HCT116 (cell line): ENCODE results near the gene CDH4.

Experiments used
- ELF1 ChIP-seq: IDR thresholded peaks from 2 replicates; pipeline ENCODE4 v1.6.1; 2012; ENCODE audit warnings: low read depth, borderline replicate concordance
- EZH2 ChIP-seq: fragments of 200-600 bp; sonication (generic); IDR thresholded peaks from 2 replicates; pipeline ENCODE4 v1.6.1; 2017; ENCODE audit warnings: antibody characterized with exemption, mixed run types
- JUND ChIP-seq: IDR thresholded peaks from 2 replicates; pipeline ENCODE4 v1.6.1; 2012
- POLR2A ChIP-seq: IDR thresholded peaks from 2 replicates; pipeline ENCODE4 v1.7.0; 2011; ENCODE audit warnings: borderline replicate concordance; ENCODE audit not compliant: insufficient read depth, insufficient read length; ENCODE audit errors: extremely low read depth
- POLR2AphosphoS5 ChIP-seq: IDR thresholded peaks from 2 replicates; pipeline ENCODE4 v1.6.1; 2011; ENCODE audit warnings: mild to moderate bottlenecking, low read depth, low read length, moderate library complexity
- RAD21 ChIP-seq: IDR thresholded peaks from 2 replicates; pipeline ENCODE4 v1.6.1; 2012; ENCODE audit warnings: low read depth, mild to moderate bottlenecking
- SP1 ChIP-seq: IDR thresholded peaks from 2 replicates; pipeline ENCODE4 v1.6.1; 2012; ENCODE audit warnings: low read depth
- YY1 ChIP-seq: IDR thresholded peaks from 2 replicates; pipeline ENCODE4 v1.6.1; 2011; ENCODE audit warnings: low read length, low read depth, moderate library complexity, mild to moderate bottlenecking; ENCODE audit not compliant: insufficient replicate concordance; ENCODE audit errors: extremely low read depth
- ZNF274 ChIP-seq: fragments of 200-500 bp; sonication (Bioruptor generic); IDR thresholded peaks from 2 replicates; pipeline ENCODE4 v1.6.1; 2014; ENCODE audit warnings: mild to moderate bottlenecking, low read depth, low read length, inconsistent platforms
- TF ChIP-seq, protein P1 (sequence below), 3 experiments: fragments of 200-600 bp in 1 of 3; sonication (generic) in 1 of 3; IDR thresholded peaks in 2 of 3; conservative IDR thresholded peaks in 1 of 3; 2 replicates each; pipeline ENCODE4 v1.5.1; 2012 to 2017; ENCODE audit warnings: low read depth in 2 of 3, low read length in 2 of 3, antibody characterized with exemption in 1 of 3, borderline replicate concordance in 1 of 3, control low read depth in 1 of 3, mild to moderate bottlenecking in 1 of 3, mixed read lengths in 1 of 3, mixed run types in 1 of 3, moderate library complexity in 1 of 3; ENCODE audit not compliant: insufficient read depth in 1 of 3
- TF ChIP-seq, protein P2 (sequence below): IDR thresholded peaks from 2 replicates; pipeline ENCODE4 v1.6.1; 2012
- TF ChIP-seq, protein P3 (sequence below): IDR thresholded peaks from 2 replicates; pipeline ENCODE4 v1.6.1; 2012; ENCODE audit warnings: low read depth

DNA sequence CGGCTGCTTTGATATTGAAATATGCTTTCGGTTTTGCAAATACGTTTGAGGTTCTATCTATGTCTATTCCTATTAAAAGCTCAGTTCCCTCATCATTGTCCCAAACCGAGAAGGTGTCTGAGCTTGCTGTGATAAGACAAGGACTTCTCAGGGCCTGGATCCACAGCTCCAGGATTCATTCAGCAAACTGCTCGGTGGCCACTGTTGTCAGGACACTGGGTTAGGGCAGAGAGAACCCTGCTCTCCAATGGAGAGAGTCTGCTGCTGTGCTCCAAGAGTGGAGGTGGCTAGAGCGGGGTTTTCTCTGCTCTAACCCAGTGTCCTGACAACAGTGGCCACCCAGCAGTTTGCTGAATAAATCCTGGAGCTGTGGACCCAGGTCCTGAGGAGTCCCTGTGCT lies 198.5 kb downstream of the CDH4 start:
- TF ChIP-seq SP1, result no peak
- TF ChIP-seq, protein P1, sequence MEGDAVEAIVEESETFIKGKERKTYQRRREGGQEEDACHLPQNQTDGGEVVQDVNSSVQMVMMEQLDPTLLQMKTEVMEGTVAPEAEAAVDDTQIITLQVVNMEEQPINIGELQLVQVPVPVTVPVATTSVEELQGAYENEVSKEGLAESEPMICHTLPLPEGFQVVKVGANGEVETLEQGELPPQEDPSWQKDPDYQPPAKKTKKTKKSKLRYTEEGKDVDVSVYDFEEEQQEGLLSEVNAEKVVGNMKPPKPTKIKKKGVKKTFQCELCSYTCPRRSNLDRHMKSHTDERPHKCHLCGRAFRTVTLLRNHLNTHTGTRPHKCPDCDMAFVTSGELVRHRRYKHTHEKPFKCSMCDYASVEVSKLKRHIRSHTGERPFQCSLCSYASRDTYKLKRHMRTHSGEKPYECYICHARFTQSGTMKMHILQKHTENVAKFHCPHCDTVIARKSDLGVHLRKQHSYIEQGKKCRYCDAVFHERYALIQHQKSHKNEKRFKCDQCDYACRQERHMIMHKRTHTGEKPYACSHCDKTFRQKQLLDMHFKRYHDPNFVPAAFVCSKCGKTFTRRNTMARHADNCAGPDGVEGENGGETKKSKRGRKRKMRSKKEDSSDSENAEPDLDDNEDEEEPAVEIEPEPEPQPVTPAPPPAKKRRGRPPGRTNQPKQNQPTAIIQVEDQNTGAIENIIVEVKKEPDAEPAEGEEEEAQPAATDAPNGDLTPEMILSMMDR (IDR thresholded peaks at IDR 0.05 in 2 of 3, conservative IDR thresholded peaks at IDR 0.05 in 1 of 3; ENCODE audit: borderline replicate concordance in 1 of 3, insufficient read depth in 1 of 3, low read depth in 2 of 3, low read length in 2 of 3), result no peak
- no peak for TF ChIP-seq JUND
- TF ChIP-seq, protein P2, sequence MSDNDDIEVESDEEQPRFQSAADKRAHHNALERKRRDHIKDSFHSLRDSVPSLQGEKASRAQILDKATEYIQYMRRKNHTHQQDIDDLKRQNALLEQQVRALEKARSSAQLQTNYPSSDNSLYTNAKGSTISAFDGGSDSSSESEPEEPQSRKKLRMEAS, result no peak
- TF ChIP-seq YY1, result no peak
- no peak for TF ChIP-seq POLR2AphosphoS5
- no peak for TF ChIP-seq EZH2
- TF ChIP-seq, protein P3, sequence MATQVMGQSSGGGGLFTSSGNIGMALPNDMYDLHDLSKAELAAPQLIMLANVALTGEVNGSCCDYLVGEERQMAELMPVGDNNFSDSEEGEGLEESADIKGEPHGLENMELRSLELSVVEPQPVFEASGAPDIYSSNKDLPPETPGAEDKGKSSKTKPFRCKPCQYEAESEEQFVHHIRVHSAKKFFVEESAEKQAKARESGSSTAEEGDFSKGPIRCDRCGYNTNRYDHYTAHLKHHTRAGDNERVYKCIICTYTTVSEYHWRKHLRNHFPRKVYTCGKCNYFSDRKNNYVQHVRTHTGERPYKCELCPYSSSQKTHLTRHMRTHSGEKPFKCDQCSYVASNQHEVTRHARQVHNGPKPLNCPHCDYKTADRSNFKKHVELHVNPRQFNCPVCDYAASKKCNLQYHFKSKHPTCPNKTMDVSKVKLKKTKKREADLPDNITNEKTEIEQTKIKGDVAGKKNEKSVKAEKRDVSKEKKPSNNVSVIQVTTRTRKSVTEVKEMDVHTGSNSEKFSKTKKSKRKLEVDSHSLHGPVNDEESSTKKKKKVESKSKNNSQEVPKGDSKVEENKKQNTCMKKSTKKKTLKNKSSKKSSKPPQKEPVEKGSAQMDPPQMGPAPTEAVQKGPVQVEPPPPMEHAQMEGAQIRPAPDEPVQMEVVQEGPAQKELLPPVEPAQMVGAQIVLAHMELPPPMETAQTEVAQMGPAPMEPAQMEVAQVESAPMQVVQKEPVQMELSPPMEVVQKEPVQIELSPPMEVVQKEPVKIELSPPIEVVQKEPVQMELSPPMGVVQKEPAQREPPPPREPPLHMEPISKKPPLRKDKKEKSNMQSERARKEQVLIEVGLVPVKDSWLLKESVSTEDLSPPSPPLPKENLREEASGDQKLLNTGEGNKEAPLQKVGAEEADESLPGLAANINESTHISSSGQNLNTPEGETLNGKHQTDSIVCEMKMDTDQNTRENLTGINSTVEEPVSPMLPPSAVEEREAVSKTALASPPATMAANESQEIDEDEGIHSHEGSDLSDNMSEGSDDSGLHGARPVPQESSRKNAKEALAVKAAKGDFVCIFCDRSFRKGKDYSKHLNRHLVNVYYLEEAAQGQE, result no peak
- no peak for TF ChIP-seq POLR2A
- no peak for TF ChIP-seq ELF1
- TF ChIP-seq ZNF274, result no peak
- no peak for TF ChIP-seq RAD21
